Peyer's patch (tissue), 4 donors: ENCODE results near the gene MUC21.

Source experiments
- CTCF ChIP-seq, 6 experiments: fragments of 450-650 bp in 4 of 6; fragments of 200-600 bp in 2 of 6; sonication (generic) in 1 of 6; IDR thresholded peaks; one replicate each; pipeline ENCODE4 v1.5.1; 2017 to 2019; ENCODE audit warnings: antibody characterized with exemption in 6 of 6, mild to moderate bottlenecking in 3 of 6, moderate library complexity in 1 of 6
- POLR2A ChIP-seq, 2 donors: fragments of 450-650 bp; IDR thresholded peaks; one replicate each; pipeline ENCODE4 v1.5.1; 2017; ENCODE audit warnings: antibody characterized with exemption in 2 of 2, mild to moderate bottlenecking in 2 of 2, moderate library complexity in 2 of 2

DNA sequence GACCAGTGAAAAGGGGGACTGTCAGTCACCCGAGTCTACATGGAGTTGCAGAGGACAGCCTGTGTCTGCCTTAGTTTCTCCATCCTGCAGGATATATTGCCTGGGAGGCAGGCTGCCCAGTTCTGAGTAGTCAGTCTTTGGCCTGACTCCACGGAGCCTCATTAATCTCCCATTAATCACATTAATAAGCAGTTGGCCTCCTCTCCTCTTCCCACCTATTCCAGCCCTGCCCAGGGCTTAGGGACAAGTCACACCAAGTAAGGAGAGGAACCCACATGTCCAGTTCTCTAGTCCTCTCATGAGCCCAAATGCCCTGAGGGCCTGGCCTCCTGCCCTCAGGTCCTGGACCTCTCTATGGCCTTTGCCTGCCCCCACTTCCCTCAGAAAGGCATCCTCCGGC, 44.0 kb upstream of the MUC21 start:
- no peak for TF ChIP-seq CTCF (IDR thresholded peaks at IDR 0.05)
- no peak for TF ChIP-seq POLR2A (IDR thresholded peaks at IDR 0.05)
